Measurements from ENCODE around the gene SVIP. TPM values are rescaled to one million over a fixed set of nuclear protein-coding genes. Genes with fewer than 3 reads are reported as not detected.

The SVIP gene
- total and polyA plus RNA-seq, 8 donors, result 18.9 to 35.6 (median 31.0) TPM

GRCh38 chr11:22787055-22787454, 42.5 kb downstream of the SVIP start:
- Histone ChIP-seq H3K4me3 (no peak overlapping the region), H3K27me3 (no peaks in the 10 kb centered on the region), H3K27ac (no peak overlapping the region), H3K4me1 (no peaks in the 10 kb centered on the region), H3K9me3 (no peaks in the 10 kb centered on the region), H3K36me3 (no peaks in the 10 kb centered on the region)
- TF ChIP-seq CTCF (IDR thresholded peaks at IDR 0.05), result no peak
- no peak for ATAC-seq
- intact Hi-C loops (cut with DNase I), result no loop called here
- DNase-seq, result no peak

GRCh38 chr11:22786475-22786874, 43.1 kb downstream of the SVIP start:
- H3K27me3 ChIP-seq, result no peaks in the 10 kb centered on the region
- H3K27ac ChIP-seq, result no peak overlapping the region
- intact Hi-C loops (cut with DNase I), result no loop called here
- H3K9me3 ChIP-seq, result no peaks in the 10 kb centered on the region
- ATAC-seq (no peak), DNase-seq (no peak)
- H3K36me3 ChIP-seq, result no peaks in the 10 kb centered on the region
- TF ChIP-seq CTCF (IDR thresholded peaks at IDR 0.05), result no peak
- no peak overlapping the region for H3K4me3 ChIP-seq
- H3K4me1 ChIP-seq, result no peaks in the 10 kb centered on the region

- ATAC-seq, result no peak
- Histone ChIP-seq H3K4me3 (no peak overlapping the region), H3K9me3 (no peaks in the 10 kb centered on the region), H3K27ac (no peak overlapping the region), H3K4me1 (no peaks in the 10 kb centered on the region), H3K36me3 (no peaks in the 10 kb centered on the region), H3K27me3 (no peaks in the 10 kb centered on the region)
- TF ChIP-seq CTCF (IDR thresholded peaks at IDR 0.05), result no peak
- intact Hi-C loops (cut with DNase I), result no loop called here
- no peak for DNase-seq
These were observed 44.4 kb downstream of the SVIP start for GRCh38 chr11:22785251-22785650.

GRCh38 chr11:22780952-22781593, 48.5 kb downstream of the SVIP start:
- H3K27ac ChIP-seq, result no peak overlapping the region
- no peak overlapping the region for H3K4me3 ChIP-seq
- intact Hi-C loops (cut with DNase I), result no loop called here
- no peak for TF ChIP-seq CTCF (IDR thresholded peaks at IDR 0.05)
- no peaks in the 10 kb centered on the region for H3K4me1 ChIP-seq
- no peaks in the 10 kb centered on the region for H3K27me3 ChIP-seq
- no peaks in the 10 kb centered on the region for H3K9me3 ChIP-seq
- ATAC-seq, result no peak
- no peaks in the 10 kb centered on the region for H3K36me3 ChIP-seq
- DNase-seq, result no peak

GRCh38 chr11:22779850-22780249, 49.8 kb downstream of the SVIP start:
- no peaks in the 10 kb centered on the region for H3K4me1 ChIP-seq
- H3K36me3 ChIP-seq, result no peaks in the 10 kb centered on the region
- H3K9me3 ChIP-seq, result no peaks in the 10 kb centered on the region
- no peak overlapping the region for H3K27ac ChIP-seq
- H3K27me3 ChIP-seq, result no peaks in the 10 kb centered on the region
- no peak overlapping the region for H3K4me3 ChIP-seq
- no peak for ATAC-seq
- no peak for DNase-seq
- intact Hi-C loops (cut with DNase I), result no loop called here
- TF ChIP-seq CTCF (IDR thresholded peaks at IDR 0.05), result no peak
